A673 (cell line): ENCODE results near the gene MPPED2. TPM values are rescaled to one million over a fixed set of nuclear protein-coding genes. Genes with fewer than 3 reads are reported as not detected.

Source experiments
- BruUV-seq: library from RNA; stranded (reverse); fragments of 400-500 nt; replicated peaks from 2 replicates; lab custom pipeline; 2021; lab: Mats Ljungman, UMichigan
- CTCF ChIA-PET: fragments of 300-600 bp; sonication (Branson Sonifier 250); formaldehyde crosslinking; loops from one replicate; lab custom pipeline; 2022; ENCODE audit warnings: antibody characterized with exemption; lab: Charles Lee
- POLR2A ChIA-PET: fragments of 300-600 bp; sonication (Branson Sonifier 250); formaldehyde crosslinking; loops from one replicate; lab custom pipeline; 2022; ENCODE audit warnings: antibody characterized with exemption; ENCODE audit not compliant: low non-redundant PET; lab: Charles Lee
- DNase-seq: peaks from one replicate; pipeline ENCODE4 v3.0.0-alpha.2; 2015; ENCODE audit warnings: low spot score
- H3K27ac ChIP-seq: fragments of 200-600 bp; sonication (generic); 2 replicates; pipeline ENCODE4 v1.5.1; 2016; ENCODE audit warnings: mixed run types, low read depth, mild to moderate bottlenecking, mixed read lengths, antibody characterized with exemption, low read length; ENCODE audit not compliant: poor library complexity, severe bottlenecking
- H3K27me3 ChIP-seq: fragments of 200-600 bp; sonication (generic); replicated peaks from 2 replicates; pipeline ENCODE4 v1.6.1; 2017; ENCODE audit warnings: mixed run types, low read depth, mild to moderate bottlenecking, mixed read lengths, antibody characterized with exemption, low read length; ENCODE audit not compliant: insufficient read depth, poor library complexity
- H3K36me3 ChIP-seq: fragments of 200-600 bp; sonication (generic); 2 replicates; pipeline ENCODE4 v1.6.1; 2016; ENCODE audit warnings: mixed run types, mild to moderate bottlenecking, mixed read lengths, antibody characterized with exemption, low read length; ENCODE audit not compliant: insufficient read depth, poor library complexity, severe bottlenecking
- H3K4me1 ChIP-seq: fragments of 200-600 bp; sonication (generic); 2 replicates; pipeline ENCODE4 v1.6.1; 2017; ENCODE audit warnings: mixed run types, mild to moderate bottlenecking, mixed read lengths, antibody characterized with exemption, low read length; ENCODE audit not compliant: insufficient read depth, poor library complexity, severe bottlenecking
- H3K4me3 ChIP-seq: fragments of 200-600 bp; sonication (generic); 2 replicates; pipeline ENCODE4 v1.5.1; 2016; ENCODE audit warnings: low read depth, mixed run types, mild to moderate bottlenecking, mixed read lengths, low read length; ENCODE audit not compliant: poor library complexity, severe bottlenecking
- H3K9me3 ChIP-seq: fragments of 200-600 bp; sonication (generic); 2 replicates; pipeline ENCODE4 v1.6.1; 2016; ENCODE audit warnings: mixed run types, low read depth, mild to moderate bottlenecking, mixed read lengths, antibody characterized with exemption, low read length; ENCODE audit not compliant: poor library complexity, severe bottlenecking
- CTCF ChIP-seq: fragments of 300-800, 200-600 bp; sonication (generic); conservative IDR thresholded peaks from 2 replicates; pipeline ENCODE4 v1.5.1; 2017; ENCODE audit warnings: low read depth, mild to moderate bottlenecking, antibody characterized with exemption, low read length, moderate library complexity, mixed read lengths
- EZH2 ChIP-seq: fragments of 200-600 bp; sonication (generic); IDR thresholded peaks from 2 replicates; pipeline ENCODE4 v1.6.1; 2017; ENCODE audit warnings: borderline replicate concordance, low read depth, mild to moderate bottlenecking, mixed read lengths, antibody characterized with exemption, low read length; ENCODE audit not compliant: poor library complexity, severe bottlenecking
- intact Hi-C: fragments of 100-400 bp; cut with micrococcal nuclease; formaldehyde crosslinking; loops from one replicate; pipeline ENCODE4 v1.10.0; 2022; ENCODE audit not compliant: unreplicated experiment
- total RNA-seq: library from RNA; stranded (reverse); gene quantifications from 2 replicates; pipeline ENCODE4 v1.2.3, GENCODE V29; 2021

The MPPED2 gene
- total RNA-seq, 1 experiment from 2014 or later, result 2.0 TPM

- TF ChIP-seq EZH2 (no peak), CTCF (no peak)
- no peak overlapping the region for H3K4me3 ChIP-seq
- no peak overlapping the region for H3K27ac ChIP-seq
- DNase-seq, result peak; percentile 72
- peaks cover 9% of the 10 kb centered on the region for H3K27me3 ChIP-seq
- no peaks in the 10 kb centered on the region for H3K9me3 ChIP-seq
- H3K4me1 ChIP-seq, result no peaks in the 10 kb centered on the region
- POLR2A ChIA-PET, result no interaction called here
- no TSS peak for BruUV-seq
- intact Hi-C loops, result no loop called here
- CTCF ChIA-PET, result no interaction called here
- no peaks in the 10 kb centered on the region for H3K36me3 ChIP-seq
Observed at GRCh38 chr11:30458541-30458940, 127.6 kb downstream of the MPPED2 start.

GRCh38 chr11:30457087-30457486, 129.1 kb downstream of the MPPED2 start:
- H3K4me1 ChIP-seq, result no peaks in the 10 kb centered on the region
- no peak for DNase-seq
- ChIA-PET CTCF (interaction anchor here (0.6 kb wide), 1 partner anchor 1905 kb away, joined by 6 read pairs; no protein-coding TSS in a partner anchor), POLR2A (interaction anchor here (0.6 kb wide), 1 partner anchor 53 kb away, joined by 15 read pairs; no protein-coding TSS in a partner anchor)
- intact Hi-C loops, result no loop called here
- no peak overlapping the region for H3K4me3 ChIP-seq
- no peak for TF ChIP-seq CTCF
- no peak for TF ChIP-seq EZH2
- peaks cover 4% of the 10 kb centered on the region for H3K27me3 ChIP-seq
- H3K27ac ChIP-seq, result no peak overlapping the region
- no peaks in the 10 kb centered on the region for H3K9me3 ChIP-seq
- H3K36me3 ChIP-seq, result no peaks in the 10 kb centered on the region
- BruUV-seq, result no TSS peak

GRCh38 chr11:30455025-30455424, 131.1 kb downstream of the MPPED2 start:
- intact Hi-C loops, result no loop called here
- TF ChIP-seq EZH2, result no peak
- no peak for TF ChIP-seq CTCF
- Histone ChIP-seq H3K9me3 (no peaks in the 10 kb centered on the region), H3K4me3 (no peak overlapping the region), H3K36me3 (no peaks in the 10 kb centered on the region), H3K27me3 (no peaks in the 10 kb centered on the region), H3K27ac (no peak overlapping the region), H3K4me1 (no peaks in the 10 kb centered on the region)
- no TSS peak for BruUV-seq
- CTCF ChIA-PET, result no interaction called here
- POLR2A ChIA-PET, result no interaction called here
- no peak for DNase-seq
